HG02943 (cell line): ENCODE results near the gene SUPV3L1.

Experiments used
- ATAC-seq: cut with Tn5 transposase; IDR thresholded peaks from one replicate; pipeline ENCODE4 v1.9.1; 2021; ENCODE audit warnings: mild to moderate bottlenecking, low read depth, moderate library complexity; ENCODE audit not compliant: unreplicated experiment

SUPV3L1 gene

GRCh38 chr10:69201045-69201444, 21.0 kb downstream of the SUPV3L1 start:
- no peak for ATAC-seq

GRCh38 chr10:69202332-69202731, 22.3 kb downstream of the SUPV3L1 start:
- ATAC-seq = no peak

DNA sequence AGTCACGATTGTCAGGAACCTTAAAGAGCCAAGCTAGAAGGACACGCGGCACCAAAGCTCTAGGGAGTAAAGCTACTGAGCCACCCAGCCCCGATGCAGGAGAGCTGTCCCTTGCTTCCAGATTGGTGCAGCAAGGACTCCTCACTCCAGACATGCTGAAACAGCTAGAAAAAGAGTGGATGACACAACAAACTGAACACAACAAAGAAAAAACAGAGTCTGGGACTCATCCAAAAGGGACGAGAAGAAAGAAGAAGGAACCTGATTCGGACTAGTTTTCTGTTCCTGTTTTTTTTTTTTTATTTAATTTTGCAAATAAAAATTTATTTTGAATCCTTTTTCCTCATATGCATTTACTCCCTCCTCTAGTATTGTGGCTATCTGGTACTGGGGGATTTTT, 28.7 kb downstream of the SUPV3L1 start:
- no peak for ATAC-seq

- no peak for ATAC-seq
Observed at GRCh38 chr10:69209787-69210484, 29.9 kb downstream of the SUPV3L1 start.

DNA sequence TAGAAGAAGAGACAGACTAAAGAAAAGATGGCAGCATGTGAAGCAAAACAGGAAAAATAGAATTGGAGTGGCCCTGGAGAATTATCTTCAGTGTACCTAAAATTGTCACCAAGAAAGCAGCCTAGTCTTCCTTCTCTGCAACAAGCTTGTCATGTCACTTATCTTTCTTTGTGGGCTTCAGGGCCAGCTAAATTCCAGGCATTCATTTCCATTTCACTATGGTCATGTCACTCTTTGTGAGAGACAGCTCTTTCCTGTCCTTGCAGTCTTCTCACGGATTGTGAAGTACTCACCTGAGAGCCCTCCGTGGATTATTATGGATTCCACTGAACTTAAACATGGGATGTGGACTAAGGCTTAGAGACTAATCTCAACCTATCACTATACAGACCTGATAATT, 31.1 kb downstream of the SUPV3L1 start:
- no peak for ATAC-seq

- no peak for ATAC-seq
Observed at GRCh38 chr10:69211524-69211923, 31.5 kb downstream of the SUPV3L1 start.

- no peak for ATAC-seq
Observed at GRCh38 chr10:69213591-69214311, 33.7 kb downstream of the SUPV3L1 start.

- no peak for ATAC-seq
Observed at GRCh38 chr10:69214666-69215131, 34.7 kb downstream of the SUPV3L1 start.

DNA sequence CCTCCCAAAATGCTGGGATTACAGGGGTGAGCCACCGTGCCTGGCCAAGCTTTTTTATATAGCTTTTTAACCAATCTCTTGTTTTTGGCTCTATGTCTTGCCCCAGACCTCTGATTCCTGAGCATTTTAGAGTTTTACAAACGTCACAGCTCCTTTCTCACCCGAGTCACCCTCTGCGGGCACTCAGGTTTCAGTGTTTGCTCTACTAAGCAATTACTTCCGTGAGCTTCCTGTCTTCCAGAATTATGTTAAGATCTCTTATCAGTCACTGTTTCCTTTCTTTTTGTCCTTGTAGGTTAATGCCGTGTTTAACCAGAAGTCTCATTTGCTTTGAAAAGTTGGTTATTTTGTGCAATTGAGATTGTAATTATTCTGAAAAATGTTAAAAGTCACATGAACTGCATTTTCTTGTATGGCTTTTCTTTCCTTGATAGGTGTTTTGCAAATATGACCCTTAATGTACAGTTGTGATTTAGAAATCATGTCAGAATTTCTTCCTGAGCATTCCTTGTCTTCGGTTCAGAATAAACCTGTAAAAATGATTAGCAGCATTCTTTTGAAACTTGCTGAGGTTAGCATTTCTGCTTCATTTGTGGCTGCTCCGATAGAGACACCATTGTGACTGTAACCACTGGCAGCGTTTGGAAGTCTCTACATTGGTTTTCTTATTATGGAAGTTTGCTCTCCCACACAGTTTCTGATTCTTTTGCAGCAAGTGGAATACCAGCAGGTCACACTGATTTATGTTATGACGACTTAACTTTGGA, 35.6 kb downstream of the SUPV3L1 start:
- no peak for ATAC-seq

DNA sequence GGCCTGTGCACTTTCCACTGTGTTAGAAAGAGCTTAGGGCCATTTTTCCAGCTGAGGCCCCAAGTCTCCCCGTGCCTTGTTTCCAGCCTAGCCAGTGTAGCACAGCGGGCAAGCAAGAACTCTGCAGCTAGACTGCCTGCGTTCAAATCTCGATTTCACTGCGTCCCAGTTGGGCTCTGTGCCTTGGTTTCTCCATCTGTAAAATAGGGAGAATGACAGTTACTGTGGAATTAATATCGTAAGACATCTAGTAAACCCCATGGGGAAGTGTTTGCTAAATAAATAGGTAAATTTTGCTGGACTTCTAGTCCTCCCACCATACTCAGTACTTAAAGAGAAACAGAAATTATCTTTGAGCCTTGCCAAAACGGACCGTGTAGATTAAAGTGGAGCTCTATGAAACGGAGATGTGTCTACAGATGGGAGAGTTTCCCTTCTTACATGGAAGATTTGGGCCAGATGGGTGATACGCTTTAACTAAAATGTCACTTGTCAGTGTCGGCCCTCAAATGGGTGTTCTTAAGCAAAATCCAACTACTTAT, 36.6 kb downstream of the SUPV3L1 start:
- ATAC-seq = no peak

DNA sequence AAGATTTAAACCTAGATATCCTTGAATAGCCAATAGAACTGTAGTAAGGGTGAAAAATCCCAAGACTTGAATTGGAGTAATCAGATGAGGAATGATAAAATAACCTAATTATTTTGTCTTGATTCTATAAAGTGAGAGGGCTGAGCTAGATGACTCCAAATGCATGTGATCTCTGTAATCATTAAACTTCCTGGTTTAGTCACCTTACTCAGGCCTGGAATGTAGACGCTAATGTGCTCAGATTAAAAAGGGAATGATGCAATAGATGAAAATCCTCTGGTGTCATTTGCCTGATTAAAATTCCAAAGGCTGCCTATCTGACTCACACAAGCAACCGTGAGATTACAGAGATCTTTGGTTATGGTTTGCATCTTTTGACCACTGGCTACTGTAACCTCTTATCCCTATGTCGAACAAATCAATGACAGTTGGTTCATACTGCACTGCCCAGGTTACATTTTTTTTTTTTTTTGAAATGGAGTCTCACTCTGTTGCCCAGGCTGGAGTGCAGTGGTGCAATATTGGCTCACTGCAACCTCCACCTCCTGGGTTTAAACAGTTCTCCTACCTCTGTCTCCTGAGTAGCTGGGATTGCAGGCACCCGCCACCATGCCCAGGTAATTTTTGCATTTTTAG, 37.2 kb downstream of the SUPV3L1 start:
- ATAC-seq = no peak

DNA sequence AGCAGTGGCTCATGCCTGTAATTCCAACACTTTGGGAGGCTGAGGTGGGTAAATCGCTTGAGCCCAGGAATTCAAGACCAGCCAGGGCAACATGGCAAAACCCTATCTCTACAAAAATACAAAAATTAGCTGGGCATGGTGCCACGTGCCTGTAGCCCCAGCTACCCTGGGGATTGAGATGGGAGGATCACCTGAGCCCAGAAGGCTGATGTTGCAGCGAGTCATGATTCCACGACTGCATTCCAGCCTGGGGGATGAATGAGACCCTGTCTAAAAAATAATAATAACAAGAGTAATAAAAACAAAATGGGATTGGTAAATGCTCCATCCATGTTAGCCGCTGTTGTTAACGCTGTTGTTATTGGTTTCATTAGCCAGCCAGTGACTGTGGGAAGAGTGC, 38.8 kb downstream of the SUPV3L1 start:
- ATAC-seq = no peak

DNA sequence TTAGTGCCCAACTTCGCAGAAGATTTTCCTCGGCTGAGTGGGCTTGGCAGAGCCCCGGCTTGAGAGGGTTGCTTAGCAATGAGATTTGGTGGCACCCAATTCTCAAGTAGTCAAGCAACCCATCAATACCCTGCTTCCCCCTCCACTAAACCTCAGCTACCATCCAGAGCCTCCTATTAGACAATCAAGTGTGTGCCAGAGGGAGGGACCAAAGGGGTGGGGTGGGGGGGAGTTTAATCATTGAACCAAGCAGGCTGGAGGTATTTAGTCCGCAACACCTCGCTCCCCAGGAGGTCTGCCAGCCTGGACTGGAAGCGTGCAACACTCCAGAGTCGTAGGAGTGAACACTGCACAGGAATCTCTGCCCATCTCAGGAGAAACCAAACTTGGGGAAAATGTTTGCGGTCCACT, 40.0 kb downstream of the SUPV3L1 start, which contains the start of gene HKDC1:
Gene HKDC1, plus strand, starts transcription at position 292 of the 411 bp plus-strand sequence. Its CDS starts 104 bp downstream, at position 396.
- no peak for ATAC-seq

- no peak for ATAC-seq
Observed at GRCh38 chr10:69220507-69220906, 40.5 kb downstream of the SUPV3L1 start.

DNA sequence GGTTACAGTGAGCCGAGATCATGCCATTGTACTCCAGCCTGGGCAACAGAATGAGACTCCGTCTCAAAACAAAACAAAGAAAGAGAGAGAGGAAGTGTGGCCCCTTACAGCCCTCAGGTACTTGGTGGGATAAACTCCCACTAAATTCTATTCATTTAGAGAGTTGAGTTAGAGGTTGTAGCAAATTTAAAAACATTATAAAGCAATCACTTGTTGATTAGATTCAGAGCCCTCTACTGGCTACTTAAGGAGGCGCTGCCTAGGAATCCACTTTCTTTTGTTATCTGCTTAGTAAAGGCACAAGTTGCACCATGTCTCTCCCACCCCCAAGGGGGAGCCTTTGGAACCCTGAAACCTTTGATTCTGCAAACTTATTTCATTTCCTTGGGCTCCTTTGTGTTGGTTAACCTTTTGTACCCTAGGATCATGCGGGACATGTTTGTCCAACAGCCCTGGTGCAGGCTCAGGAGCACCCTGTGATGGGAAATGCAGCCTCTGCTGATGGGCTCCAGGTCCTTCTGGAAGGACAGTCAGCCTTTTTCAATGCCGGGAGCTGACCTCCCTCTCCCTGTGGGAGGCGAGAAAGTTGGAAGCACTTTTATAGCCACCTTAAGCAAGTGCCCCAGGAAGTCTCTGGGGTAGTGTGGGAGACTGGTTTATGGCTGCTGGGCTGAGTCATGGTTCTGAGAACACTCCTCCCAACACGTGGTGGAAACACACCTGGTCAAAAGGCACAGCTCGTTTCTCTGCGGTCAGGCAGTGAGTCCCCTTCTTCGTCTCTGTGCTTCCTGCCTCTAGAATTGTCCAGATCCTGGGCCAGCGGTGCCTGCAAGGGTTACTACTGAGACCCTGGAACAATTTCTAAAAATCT, 42.4 kb downstream of the SUPV3L1 start:
- peak; percentile 91 for ATAC-seq

DNA sequence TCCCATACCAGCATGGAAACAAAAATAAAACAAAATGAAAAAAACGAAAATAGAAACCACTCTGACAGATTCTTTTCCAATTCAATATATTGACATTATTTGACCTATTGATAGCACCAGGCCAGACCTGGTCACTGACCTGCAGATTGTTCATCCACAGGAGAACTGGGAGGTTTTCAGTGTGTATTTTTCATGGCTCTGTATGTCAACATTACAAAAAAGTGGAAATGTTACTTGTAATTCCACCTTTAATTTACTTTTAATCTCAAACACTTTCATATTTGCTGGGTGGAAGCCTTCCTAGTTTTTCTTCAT, 43.0 kb downstream of the SUPV3L1 start:
- no peak for ATAC-seq

- ATAC-seq = no peak
Observed at GRCh38 chr10:69224862-69225657, 45.0 kb downstream of the SUPV3L1 start.

DNA sequence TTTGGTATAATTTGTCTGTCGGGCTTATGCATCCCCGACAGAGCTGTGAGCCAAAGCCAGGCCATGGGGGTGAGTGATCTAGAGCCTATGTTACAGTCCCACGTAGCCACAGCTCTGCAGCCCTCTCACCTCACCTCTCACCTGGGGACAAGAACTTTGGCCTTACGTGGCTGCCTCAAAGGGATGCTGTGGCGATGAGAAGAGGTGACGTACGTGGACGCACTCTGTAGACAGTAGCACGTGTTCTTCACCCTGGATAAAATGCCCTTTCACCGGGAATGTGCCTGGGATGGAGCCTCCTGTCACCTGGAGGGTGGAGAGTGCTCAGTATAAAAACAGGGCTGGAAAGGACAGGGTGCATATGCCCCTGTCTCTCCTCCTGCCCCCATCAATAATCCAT, 45.6 kb downstream of the SUPV3L1 start:
- no peak for ATAC-seq

DNA sequence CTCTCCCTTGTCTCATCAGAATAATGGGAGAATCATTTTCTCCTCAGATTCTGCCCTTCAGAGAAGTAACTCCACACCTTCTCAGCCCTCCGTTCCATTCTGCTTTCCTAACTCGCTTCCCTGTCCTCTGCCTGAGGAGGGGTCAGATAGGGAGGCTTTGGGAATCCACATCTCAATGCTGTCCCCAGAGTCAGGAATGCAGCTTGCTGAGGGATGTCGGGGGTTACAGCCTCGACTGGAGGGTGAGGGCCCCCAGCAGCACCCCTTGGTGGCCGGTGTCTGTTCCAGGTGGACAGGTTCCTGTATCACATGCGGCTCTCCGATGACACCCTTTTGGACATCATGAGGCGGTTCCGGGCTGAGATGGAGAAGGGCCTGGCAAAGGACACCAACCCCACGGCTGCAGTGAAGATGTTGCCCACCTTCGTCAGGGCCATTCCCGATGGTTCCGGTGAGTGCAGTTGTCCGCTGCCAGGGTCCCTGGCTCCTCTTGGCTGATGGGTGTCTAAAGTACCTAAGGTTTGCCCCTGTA, 47.0 kb downstream of the SUPV3L1 start:
- no peak for ATAC-seq
